Gastroesophageal sphincter (tissue), 4 donors: ENCODE data around the gene BACH2. TPM values are rescaled to one million over a fixed set of nuclear protein-coding genes. Genes with fewer than 3 reads are reported as not detected.

Source experiments
- ATAC-seq: fragments of 150-250 bp; one replicate; pipeline ENCODE4 v1.9.1; 2016; ENCODE audit warnings: mild to moderate bottlenecking, moderate library complexity
- H3K27ac ChIP-seq, 4 donors: fragments of 200-600 bp; sonication (generic) in 3 of 4; 1 replicate in 3 of 4; 2 replicates in 1 of 4; pipeline ENCODE4 v1.5.1; 2016 to 2019
- H3K27me3 ChIP-seq: fragments of 200-600 bp; sonication (generic); one replicate; pipeline ENCODE4 v1.5.1; 2019
- H3K36me3 ChIP-seq, 2 donors: fragments of 200-600 bp; sonication (generic); one replicate each; pipeline ENCODE4 v1.5.1; 2019; ENCODE audit warnings: control low read depth in 1 of 2
- H3K4me1 ChIP-seq, 3 donors: fragments of 200-600 bp; sonication (generic); 1 replicate in 2 of 3; 2 replicates in 1 of 3; pipeline ENCODE4 v1.5.1; 2016 to 2019; ENCODE audit warnings: control low read depth in 2 of 3
- H3K4me3 ChIP-seq, 2 donors: fragments of 200-600 bp; sonication (generic); one replicate each; pipeline ENCODE4 v1.5.1; 2019; ENCODE audit warnings: mild to moderate bottlenecking in 1 of 2, moderate library complexity in 1 of 2
- H3K9me3 ChIP-seq, 3 donors: fragments of 200-600 bp; sonication (generic); one replicate each; pipeline ENCODE4 v1.5.1; 2017 to 2019; ENCODE audit warnings: control low read depth in 2 of 3
- EP300 ChIP-seq: sonication (generic); formaldehyde crosslinking; IDR thresholded peaks from one replicate; pipeline ENCODE4 v1.6.1; 2017; ENCODE audit warnings: antibody characterized with exemption, mild to moderate bottlenecking
- POLR2A ChIP-seq, 2 donors: fragments of 450-650 bp; IDR thresholded peaks; one replicate each; pipeline ENCODE4 v1.6.1; 2017; ENCODE audit warnings: antibody characterized with exemption in 2 of 2, mild to moderate bottlenecking in 2 of 2, moderate library complexity in 1 of 2
- POLR2AphosphoS5 ChIP-seq: sonication (generic); formaldehyde crosslinking; IDR thresholded peaks from one replicate; pipeline ENCODE4 v1.6.1; 2017; ENCODE audit warnings: antibody characterized with exemption
- WGBS, 2 donors: methylation state at CpG; one replicate each; pipeline ENCODE4 v1.1.5; 2018; ENCODE audit warnings: low coverage in 1 of 2; 5-methylcytosine and 5-hydroxymethylcytosine counted together
- total RNA-seq, 4 donors: library from RNA; depleted of rRNA; stranded (reverse); fragments of >200 nt; gene quantifications; one replicate each; pipeline ENCODE4 v1.1.0, GENCODE V29; 2016
- TF ChIP-seq, protein P1 (sequence below), 4 experiments: fragments of 200-600 bp in 2 of 4; fragments of 450-650 bp in 2 of 4; sonication (generic) in 1 of 4; IDR thresholded peaks; one replicate each; pipeline ENCODE4 v1.5.1; 2017 to 2019; ENCODE audit warnings: antibody characterized with exemption in 4 of 4, mild to moderate bottlenecking in 2 of 4, moderate library complexity in 2 of 4

Gene BACH2
- total RNA-seq, 4 donors from 2014 or later, result 3.5 to 10.4 (median 3.9) TPM

DNA sequence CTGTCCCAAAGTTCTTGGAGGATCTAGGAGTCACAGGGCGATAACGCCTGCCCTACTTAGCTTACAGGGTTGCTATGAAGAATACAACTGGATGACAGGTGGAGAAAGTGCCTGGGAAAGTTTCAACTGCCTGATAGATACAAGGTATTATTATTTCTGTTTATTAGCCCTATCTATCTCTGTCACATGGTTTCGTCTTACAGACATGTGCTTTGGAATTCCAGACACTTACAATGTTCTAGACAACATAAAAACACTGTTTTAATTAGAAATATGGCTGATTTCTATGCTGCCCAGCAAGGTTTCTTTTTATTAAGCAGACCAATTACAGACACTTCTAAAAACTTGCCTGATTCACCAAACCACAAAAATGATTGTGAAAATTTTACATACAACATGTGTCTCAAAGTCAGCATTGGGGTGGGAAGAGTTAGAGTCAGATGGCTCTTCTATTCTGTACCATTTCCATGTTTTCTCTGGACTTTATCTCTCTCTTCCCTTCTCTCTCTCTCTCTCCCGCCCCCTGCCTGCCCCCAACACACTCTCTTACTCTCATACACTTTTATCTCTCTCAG lies 352.4 kb downstream of the BACH2 start:
- ATAC-seq, result no peak
- H3K9me3 ChIP-seq, result no peaks in the 10 kb centered on the region
- WGBS, 2 donors, result 94% methylated on average over 2 to 4 of the region's 4 CpGs
- no peak overlapping the region for H3K27ac ChIP-seq
- no peaks in the 10 kb centered on the region for H3K36me3 ChIP-seq
- TF ChIP-seq POLR2AphosphoS5 (no peak), POLR2A (IDR thresholded peaks at IDR 0.05) (no peak), EP300 (no peak)
- TF ChIP-seq, protein P1, sequence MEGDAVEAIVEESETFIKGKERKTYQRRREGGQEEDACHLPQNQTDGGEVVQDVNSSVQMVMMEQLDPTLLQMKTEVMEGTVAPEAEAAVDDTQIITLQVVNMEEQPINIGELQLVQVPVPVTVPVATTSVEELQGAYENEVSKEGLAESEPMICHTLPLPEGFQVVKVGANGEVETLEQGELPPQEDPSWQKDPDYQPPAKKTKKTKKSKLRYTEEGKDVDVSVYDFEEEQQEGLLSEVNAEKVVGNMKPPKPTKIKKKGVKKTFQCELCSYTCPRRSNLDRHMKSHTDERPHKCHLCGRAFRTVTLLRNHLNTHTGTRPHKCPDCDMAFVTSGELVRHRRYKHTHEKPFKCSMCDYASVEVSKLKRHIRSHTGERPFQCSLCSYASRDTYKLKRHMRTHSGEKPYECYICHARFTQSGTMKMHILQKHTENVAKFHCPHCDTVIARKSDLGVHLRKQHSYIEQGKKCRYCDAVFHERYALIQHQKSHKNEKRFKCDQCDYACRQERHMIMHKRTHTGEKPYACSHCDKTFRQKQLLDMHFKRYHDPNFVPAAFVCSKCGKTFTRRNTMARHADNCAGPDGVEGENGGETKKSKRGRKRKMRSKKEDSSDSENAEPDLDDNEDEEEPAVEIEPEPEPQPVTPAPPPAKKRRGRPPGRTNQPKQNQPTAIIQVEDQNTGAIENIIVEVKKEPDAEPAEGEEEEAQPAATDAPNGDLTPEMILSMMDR (IDR thresholded peaks at IDR 0.05), result no peak
- no peaks in the 10 kb centered on the region for H3K27me3 ChIP-seq
- no peak overlapping the region for H3K4me3 ChIP-seq
- H3K4me1 ChIP-seq, result peaks cover 0 to 26% (median 10%) of the 10 kb centered on the region in 3 donors

DNA sequence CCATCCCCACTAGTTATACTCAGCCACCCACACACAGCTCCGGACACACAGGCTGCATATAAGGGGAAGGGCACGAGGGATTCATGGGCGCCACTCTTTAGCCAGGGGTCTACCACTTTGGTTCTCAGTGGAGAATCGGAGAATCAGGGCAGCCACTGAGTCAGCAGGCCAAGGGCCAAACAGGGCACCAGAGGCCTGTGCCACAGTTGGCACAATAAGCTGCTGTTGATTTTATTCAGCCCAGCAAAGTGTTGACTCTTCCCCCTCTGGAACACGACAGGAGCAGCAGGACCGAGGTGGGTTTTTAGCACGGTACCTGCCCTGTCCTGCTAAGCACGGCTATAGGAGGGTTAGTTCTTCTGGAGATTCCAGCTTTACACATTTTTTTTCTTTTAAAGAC lies 354.0 kb downstream of the BACH2 start:
- H3K4me3 ChIP-seq, result no peak overlapping the region
- H3K27me3 ChIP-seq, result no peaks in the 10 kb centered on the region
- H3K4me1 ChIP-seq, result peaks cover 0 to 26% (median 10%) of the 10 kb centered on the region in 3 donors
- H3K9me3 ChIP-seq, result no peaks in the 10 kb centered on the region
- TF ChIP-seq POLR2A (IDR thresholded peaks at IDR 0.05), result no peak
- TF ChIP-seq, protein P1 (IDR thresholded peaks at IDR 0.05), result no peak
- H3K27ac ChIP-seq, result peak overlapping the region in 1 of 4 donors; percentile 30
- ATAC-seq, result no peak
- WGBS, 2 donors, result 83% methylated on average over 7 of the region's 8 CpGs; no CpG with 5 or more reads in 1 of the 2 donors
- H3K36me3 ChIP-seq, result peaks cover 0 to 2% of the 10 kb centered on the region in 2 donors

DNA sequence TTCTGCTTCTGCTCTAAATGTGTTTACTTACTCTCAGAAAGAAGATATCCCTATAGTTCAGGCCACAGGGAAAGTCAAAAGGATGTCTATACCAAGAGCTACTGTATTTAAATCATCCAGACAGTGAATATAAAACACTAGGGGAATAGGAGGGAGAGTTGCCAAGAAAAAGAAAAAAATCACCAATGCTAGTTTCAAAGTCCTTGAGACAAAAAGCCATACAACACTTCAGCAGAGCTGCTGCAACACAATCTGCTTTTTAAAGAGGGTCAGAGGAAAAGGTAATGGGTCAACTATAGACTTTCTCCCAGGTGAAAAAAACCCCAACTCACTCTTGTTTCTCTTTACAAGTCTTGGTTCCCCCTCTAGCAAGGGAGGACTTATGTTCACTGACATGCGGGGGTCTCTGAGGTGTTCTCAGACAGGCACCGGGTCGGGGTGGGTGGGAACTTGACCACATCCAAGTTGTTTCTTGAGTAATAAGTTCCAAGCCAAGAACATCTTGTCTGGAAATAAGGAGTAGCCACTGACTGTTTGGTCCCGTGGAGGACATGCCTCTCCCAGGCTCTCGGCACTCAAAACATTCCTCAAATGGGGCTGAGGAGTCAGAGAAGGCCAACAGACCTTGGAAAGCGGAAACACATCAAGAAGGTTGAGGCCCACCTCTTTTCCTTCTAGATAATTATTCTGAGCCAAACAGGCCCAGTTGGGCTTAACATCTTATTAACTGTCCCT lies 354.7 kb downstream of the BACH2 start:
- ATAC-seq, result no peak
- Histone ChIP-seq H3K36me3 (peaks cover 0 to 9% of the 10 kb centered on the region in 2 donors), H3K27me3 (no peaks in the 10 kb centered on the region), H3K4me1 (peaks cover 0 to 26% (median 10%) of the 10 kb centered on the region in 3 donors), H3K27ac (peak overlapping the region in 3 of 4 donors; percentile 6 to 30 (median 24)), H3K9me3 (no peaks in the 10 kb centered on the region), H3K4me3 (no peak overlapping the region)
- 60 to 62% methylated on average over 2 to 4 of the region's 6 CpGs for WGBS, 2 donors
- no peak for TF ChIP-seq POLR2AphosphoS5
- no peak for TF ChIP-seq EP300
- TF ChIP-seq POLR2A (IDR thresholded peaks at IDR 0.05), result no peak
- TF ChIP-seq, protein P1 (IDR thresholded peaks at IDR 0.05), result no peak

DNA sequence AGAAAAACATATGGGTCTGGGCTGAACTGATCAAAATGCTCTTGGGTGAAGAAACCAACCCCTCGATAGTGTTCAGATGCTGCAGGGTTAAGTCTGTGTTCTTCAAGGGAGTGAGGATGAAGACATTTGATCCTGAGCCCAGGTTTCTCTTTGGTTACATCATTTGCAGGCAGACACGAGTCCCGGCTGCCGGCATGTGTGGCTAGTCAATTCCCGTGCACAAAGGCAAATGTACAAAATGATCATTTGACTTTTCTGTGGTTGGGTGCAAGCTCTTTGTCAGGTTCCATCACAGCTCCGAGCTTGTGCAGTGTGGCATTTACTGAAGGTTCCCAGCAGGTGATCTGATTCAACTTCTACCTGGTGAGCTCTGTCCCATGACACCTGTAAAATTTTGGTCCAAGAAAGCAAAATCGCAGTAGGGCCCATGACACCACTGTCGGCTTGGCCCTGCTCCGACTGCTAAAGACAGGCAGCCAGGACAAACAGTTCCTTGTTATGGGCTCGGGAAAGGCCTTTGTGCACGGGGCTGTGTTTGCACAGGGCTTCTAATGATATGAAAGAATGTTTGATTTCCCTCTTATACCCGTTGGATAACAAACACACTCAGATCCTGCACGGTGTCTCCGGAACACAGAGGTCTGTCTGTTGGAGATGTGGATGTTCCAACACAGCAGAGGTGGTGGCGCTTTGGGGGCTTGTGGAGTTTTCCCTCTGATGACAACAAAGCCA lies 355.4 kb downstream of the BACH2 start:
- H3K4me3 ChIP-seq, result no peak overlapping the region
- H3K27me3 ChIP-seq, result no peaks in the 10 kb centered on the region
- peak overlapping the region in 3 of 4 donors; percentile 6 to 34 (median 24) for H3K27ac ChIP-seq
- H3K36me3 ChIP-seq, result peaks cover 0 to 12% of the 10 kb centered on the region in 2 donors
- 40 to 65% methylated on average over 1 to 9 of the region's 15 CpGs for WGBS, 2 donors
- no peak for TF ChIP-seq POLR2AphosphoS5
- no peak for TF ChIP-seq EP300
- TF ChIP-seq POLR2A (IDR thresholded peaks at IDR 0.05), result no peak
- TF ChIP-seq, protein P1 (IDR thresholded peaks at IDR 0.05), result no peak
- no peaks in the 10 kb centered on the region for H3K9me3 ChIP-seq
- H3K4me1 ChIP-seq, result peaks cover 0 to 26% (median 10%) of the 10 kb centered on the region in 3 donors
- peak; percentile 62 for ATAC-seq
